Neural progenitor cell (in vitro differentiated cells): Measurements from ENCODE around the gene ABCA1.

ENCODE experiments used
- EZH2 ChIP-seq: fragments of 200-600 bp; sonication (generic); IDR thresholded peaks from 2 replicates; pipeline ENCODE4 v1.6.1; 2017; ENCODE audit warnings: antibody characterized with exemption, mild to moderate bottlenecking, moderate library complexity
- EZH2phosphoT487 ChIP-seq: fragments of 200-600 bp; sonication (generic); IDR thresholded peaks from 2 replicates; pipeline ENCODE4 v1.6.1; 2017; ENCODE audit warnings: antibody characterized with exemption
- TF ChIP-seq, protein P1 (sequence below): fragments of 200-600 bp; sonication (generic); IDR thresholded peaks from 2 replicates; pipeline ENCODE4 v1.5.1; 2017; ENCODE audit warnings: antibody characterized with exemption, mild to moderate bottlenecking

DNA sequence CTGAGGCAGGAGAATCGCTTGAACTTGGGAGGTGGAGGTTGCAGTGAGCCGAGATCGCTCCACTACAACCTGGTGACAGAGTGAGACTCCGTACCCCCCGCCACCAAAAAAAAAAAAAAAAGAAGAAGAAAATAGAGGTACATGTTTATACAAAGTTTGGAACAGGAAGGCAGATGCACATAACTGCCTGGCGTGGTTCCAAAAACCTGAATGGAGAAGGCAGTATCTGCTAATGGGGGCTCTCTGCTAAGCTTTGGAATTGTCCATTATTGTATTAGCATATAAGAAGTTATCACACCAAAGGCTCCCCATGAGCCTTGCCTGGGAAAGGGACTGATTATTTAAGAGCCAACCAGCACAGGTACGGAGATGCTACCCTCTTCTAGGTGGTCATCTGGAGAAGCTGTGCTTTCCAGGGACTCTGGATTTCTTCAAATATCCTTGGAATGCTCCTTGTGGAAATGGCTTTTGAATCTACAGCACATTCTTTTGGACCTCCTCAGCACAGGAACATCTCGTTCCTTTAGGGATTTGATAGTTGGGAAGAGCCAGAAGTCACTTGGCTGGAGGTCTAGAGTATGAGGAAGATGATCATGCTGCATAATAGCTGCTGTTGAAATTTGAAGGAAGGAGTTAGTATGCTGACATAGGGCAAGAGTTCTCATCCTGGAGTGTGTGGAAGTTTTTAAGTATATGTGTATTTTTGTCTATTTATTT, 42.5 kb upstream of the ABCA1 start:
- TF ChIP-seq, protein P1, sequence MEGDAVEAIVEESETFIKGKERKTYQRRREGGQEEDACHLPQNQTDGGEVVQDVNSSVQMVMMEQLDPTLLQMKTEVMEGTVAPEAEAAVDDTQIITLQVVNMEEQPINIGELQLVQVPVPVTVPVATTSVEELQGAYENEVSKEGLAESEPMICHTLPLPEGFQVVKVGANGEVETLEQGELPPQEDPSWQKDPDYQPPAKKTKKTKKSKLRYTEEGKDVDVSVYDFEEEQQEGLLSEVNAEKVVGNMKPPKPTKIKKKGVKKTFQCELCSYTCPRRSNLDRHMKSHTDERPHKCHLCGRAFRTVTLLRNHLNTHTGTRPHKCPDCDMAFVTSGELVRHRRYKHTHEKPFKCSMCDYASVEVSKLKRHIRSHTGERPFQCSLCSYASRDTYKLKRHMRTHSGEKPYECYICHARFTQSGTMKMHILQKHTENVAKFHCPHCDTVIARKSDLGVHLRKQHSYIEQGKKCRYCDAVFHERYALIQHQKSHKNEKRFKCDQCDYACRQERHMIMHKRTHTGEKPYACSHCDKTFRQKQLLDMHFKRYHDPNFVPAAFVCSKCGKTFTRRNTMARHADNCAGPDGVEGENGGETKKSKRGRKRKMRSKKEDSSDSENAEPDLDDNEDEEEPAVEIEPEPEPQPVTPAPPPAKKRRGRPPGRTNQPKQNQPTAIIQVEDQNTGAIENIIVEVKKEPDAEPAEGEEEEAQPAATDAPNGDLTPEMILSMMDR, result no peak
- TF ChIP-seq EZH2, result no peak
- no peak for TF ChIP-seq EZH2phosphoT487
